SK-N-SH (cell line): Measurements from ENCODE around the gene TMEM198.

Source experiments
- GABPA ChIP-seq: IDR thresholded peaks from 2 replicates; pipeline ENCODE4 v1.4.0; 2012; ENCODE audit warnings: low read depth, mild to moderate bottlenecking
- TAF1 ChIP-seq: IDR thresholded peaks from 2 replicates; pipeline ENCODE4 v1.6.1; 2012; ENCODE audit warnings: low read depth, mild to moderate bottlenecking, low read length, moderate library complexity, borderline replicate concordance

DNA sequence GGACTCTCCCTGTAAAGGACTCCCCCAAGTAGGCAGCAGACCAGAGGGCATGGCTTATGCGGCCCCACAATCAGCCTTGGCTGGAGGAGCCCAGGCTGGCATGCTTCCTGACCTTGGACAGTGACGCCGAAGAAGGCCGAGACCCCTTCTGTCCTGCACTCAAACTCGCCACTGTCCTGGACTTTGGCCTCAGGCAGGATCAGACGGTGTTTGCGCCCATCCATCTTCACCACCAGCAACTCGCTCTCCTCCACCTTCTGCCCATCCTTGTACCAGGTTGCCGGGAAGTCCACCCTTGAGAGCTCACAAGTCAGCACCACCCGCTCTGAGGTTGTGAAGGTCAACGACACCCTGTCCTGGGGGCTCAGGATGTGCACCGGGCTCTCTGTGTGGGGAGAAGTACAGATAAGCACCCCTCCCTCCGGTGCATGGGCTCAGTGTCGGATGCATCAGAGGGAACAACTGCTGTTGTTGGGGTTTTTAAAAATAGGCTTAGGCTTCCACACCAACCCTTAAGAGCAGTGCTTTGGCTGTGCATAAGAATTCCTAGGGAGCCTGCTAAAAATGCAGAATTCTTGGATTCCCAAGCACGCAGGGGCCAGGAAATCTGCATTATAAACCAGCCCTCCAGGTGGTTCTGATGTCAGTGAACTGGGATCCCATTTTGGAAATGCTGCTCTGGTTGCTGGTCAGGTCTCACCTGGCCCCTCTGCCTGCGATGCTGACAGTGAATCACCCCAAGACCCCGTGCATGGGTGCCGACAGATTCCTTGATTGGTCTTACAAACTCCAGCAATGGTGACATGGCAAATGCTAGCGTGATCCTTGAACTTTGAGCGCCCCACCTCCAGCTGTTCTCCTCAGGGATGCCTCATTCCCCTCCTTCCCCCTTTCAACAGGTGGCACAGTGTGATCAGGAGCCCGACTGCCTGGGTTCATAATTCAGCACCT, 21.6 kb downstream of the TMEM198 start:
- TF ChIP-seq GABPA (no peak), TAF1 (no peak)
